C4-2B (cell line): Measurements from ENCODE around the gene ACSS3.

ENCODE experiments used
- ZFX ChIP-seq: fragments of 450-650 bp; IDR thresholded peaks from 2 replicates; pipeline ENCODE4 v1.6.1; 2017
- TF ChIP-seq, protein P1 (sequence below): fragments of 450-650 bp; conservative IDR thresholded peaks from 2 replicates; pipeline ENCODE4 v1.5.1; 2017; ENCODE audit warnings: mild to moderate bottlenecking

- TF ChIP-seq, protein P1, sequence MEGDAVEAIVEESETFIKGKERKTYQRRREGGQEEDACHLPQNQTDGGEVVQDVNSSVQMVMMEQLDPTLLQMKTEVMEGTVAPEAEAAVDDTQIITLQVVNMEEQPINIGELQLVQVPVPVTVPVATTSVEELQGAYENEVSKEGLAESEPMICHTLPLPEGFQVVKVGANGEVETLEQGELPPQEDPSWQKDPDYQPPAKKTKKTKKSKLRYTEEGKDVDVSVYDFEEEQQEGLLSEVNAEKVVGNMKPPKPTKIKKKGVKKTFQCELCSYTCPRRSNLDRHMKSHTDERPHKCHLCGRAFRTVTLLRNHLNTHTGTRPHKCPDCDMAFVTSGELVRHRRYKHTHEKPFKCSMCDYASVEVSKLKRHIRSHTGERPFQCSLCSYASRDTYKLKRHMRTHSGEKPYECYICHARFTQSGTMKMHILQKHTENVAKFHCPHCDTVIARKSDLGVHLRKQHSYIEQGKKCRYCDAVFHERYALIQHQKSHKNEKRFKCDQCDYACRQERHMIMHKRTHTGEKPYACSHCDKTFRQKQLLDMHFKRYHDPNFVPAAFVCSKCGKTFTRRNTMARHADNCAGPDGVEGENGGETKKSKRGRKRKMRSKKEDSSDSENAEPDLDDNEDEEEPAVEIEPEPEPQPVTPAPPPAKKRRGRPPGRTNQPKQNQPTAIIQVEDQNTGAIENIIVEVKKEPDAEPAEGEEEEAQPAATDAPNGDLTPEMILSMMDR, result no peak
- no peak for TF ChIP-seq ZFX
These were observed 138.9 kb downstream of the ACSS3 start for GRCh38 chr12:81216739-81217138.
